COLO668 (cell line): ENCODE measurements around the gene ARHGEF12.

Source experiments
- DNase-seq: peaks from one replicate; lab custom pipeline; 2025; ENCODE audit not compliant: unreplicated experiment; lab: John Stamatoyannopoulos, UW

The ARHGEF12 gene

DNA sequence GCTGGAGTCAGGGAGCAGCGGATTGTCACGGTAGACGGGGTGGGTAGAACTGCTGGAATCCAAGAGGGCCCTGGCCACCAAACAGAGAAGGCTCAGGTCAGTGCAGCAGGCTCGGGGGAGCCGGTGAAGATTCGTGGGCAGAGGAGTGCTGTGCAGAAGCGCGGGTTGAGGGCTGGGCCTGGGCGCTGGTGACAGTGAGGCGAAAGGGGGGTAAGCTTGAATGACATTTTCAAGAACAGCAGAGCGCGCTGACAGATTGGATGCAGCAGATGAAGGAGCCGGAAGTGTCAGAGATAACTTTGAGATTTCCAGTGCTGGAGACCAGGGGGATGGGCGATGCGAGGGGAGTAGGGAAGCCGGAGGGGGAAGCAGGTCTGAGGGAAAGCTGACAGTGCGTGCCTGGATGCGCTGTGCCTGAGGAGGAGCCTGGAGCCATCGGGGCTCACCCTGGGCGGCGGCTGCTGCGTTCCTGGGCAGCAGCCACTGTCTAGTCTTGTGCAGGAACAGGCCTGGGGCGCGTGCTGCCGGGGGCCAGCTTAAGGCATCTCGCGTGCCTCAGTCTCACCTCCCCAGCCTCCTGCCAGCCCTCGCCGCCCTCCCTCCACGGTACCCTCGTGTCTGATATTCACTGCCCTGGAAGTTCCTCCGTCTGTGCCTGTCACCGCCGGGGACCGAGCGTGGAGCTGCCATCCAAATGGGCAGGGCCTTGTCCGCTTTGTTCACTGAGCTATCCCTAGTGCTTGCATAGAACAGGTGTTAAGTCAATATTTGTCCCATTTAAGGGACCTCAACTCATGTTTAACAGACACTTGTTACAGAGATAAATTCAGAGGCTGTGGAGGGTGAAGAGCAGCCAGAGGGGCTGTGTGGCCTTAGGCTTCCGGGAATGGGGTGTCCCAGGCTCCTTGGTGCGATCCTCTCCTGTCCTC is 180.5 kb downstream of the ARHGEF12 start:
- DNase-seq, result peak; percentile 45

DNA sequence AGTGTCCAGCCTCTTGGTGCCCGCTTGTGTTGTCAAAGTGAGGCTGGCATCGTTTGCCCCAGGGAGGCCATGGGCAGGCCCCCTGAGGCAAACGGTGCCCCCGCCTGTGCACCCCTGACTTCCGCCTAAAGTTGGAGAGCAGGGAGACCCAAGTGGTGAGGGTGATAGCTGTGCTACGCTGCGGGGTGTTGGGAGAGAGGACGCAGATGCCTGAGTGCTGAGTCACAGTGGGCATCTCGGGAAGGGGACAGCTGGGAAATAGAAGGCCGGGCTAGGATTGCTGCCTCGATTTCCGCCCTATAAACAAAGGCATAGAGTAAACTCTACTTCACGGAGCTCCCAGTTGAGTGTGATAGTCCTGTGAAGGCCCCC is 181.2 kb downstream of the ARHGEF12 start:
- peak; percentile 53 for DNase-seq

DNA sequence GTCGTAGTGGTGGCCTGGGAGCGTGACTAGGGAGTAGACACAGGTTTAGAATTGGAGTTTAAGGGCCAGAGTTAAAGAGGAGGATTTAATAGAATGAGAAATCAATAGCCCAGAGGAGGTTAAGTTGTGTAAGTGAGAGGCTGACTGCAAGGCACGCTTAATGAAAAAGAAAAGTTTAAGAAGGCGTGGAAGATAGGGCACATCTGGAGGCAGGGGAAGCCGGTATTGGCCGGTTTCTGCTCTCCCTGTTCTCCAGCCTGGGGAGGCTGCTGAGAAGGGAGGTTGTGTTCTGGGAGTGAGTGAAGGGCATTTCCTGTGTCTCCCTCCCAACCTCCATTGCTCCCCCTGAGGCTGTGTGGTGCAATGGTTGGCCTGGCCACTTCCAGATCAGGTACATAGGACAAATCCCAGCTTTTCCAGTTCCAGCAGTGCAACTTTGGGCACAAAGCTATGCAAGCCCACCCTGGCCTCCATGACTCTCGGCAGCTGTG is 181.6 kb downstream of the ARHGEF12 start:
- DNase-seq, result peak; percentile 7

DNA sequence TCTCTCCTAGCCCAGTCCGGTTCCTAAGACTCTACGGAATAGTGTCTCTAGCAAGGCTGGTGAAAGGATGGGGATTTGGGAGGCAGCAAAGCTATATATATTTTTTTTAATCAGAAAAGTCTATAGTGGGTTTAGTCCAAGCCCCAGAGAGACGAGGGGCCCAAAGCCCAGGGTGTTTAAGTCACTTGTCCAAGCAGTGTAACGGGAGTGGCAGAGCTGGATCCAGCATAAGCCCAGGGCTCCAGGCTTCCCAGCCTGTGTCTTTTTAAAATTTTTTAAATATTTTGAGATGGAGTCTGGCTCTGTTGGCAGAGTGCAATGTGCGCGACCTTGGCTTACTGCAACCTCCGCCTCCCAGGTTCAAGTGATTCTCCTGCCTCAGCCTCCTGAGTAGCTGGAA is 182.1 kb downstream of the ARHGEF12 start:
- no peak for DNase-seq

DNA sequence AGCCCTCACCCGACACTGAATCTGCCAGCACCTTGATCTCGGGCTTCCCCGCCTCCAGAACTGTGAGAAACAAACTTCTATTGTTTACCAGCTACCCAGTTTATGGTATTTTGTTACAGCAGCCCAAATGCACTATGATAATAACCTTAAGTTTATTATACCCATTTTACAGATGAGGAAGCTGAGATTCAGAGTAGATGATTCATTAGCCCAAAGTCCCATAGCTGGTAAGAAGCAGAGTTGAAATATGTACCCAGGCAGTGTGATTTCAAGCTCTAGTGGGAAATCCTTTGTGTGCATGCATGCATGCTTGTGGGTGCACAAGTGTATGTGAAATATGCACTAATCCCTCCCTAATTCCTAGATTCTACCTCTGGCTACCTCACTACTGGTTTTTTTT is 183.3 kb downstream of the ARHGEF12 start:
- no peak for DNase-seq

DNA sequence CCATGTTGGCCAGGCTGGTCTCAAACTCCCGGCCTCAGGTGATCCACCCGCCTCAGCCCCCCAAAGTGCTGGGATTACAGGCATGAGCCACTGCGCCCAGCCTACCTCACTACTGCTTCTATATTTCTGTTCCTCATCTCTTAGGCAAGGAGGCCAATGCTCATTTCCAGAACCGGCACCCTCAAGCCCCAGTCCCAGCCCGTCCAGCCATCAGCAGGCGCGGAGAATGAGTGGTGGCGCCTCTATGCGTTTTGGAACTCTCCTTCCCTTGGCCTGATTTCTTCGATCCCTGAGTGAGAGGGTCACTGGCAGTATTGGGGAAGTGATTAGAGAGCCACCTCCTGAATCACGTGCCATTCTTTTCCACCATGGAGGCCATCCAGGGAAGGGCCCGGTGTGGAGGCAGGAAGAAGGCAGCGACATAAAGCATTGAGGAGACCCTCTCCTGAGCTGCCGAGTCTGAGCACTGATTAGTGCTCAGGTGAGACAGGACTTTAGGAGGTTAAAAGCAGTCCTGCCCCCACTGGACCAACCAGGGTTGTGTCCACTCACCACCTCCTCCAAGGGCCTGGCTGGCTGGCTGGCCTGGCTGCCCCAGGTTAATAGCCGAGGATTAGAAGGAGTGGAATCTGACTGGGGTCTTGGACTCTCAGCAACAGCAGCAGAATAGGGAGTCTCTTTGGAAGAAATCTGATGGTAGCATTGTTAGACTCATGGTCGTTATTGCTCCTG is 184.0 kb downstream of the ARHGEF12 start:
- no peak for DNase-seq

DNA sequence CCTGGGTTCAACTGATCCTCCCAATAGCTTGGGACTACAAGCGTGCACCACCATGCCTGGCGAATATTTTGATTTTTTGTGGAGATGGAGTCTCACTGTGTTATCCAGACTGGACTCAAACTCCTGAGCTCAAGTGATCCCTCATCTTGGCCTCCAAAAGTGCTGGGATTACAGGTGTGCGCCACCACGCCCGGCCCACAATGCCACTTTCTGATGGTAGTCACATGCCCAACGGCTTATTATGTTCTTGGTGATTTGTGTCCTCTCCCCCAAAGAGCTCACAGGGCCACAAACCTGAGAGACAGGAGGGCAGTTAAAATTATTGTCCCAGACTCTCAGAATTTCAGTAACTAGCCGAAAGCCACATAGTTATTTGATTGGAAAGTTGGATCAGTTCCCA is 185.0 kb downstream of the ARHGEF12 start:
- DNase-seq, result no peak

DNA sequence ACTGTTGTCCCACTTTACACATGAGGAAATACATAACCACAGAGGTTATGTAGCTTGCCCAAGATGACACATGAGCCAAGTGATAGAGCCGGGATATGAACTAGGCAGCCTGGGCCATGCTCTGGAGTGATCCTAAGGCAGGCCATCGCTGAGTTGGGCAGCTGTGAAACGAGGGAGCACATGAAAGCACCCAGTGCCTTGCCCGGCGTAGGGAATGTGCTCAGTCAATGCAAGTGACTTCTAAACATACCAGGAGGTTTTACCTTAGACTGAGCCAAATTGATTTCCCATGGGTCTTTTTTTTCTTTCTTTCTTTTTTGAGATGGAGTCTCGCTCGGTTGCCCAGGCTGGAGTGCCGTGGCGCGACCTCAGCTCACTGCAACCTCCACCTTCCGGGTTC is 185.8 kb downstream of the ARHGEF12 start:
- DNase-seq, result no peak

DNA sequence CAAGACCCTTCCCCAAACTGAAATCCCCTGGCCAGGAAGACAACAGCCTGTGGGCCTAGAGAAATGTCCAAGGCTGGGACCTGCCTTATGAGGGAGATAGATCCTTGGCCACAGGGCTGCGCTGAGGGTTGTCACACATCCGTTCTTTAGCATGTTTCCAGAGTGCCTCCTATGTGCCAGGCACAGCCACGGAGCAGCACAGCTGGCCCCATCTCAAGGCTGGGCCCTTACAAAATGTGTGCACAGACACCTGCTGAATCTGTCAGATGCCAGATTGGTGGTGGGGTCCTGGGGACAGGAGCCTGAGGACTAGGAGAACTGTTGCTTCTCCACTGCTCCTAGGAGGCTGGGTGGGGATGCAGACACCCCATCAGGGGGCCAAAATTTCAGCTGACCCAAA is 186.5 kb downstream of the ARHGEF12 start:
- no peak for DNase-seq

DNA sequence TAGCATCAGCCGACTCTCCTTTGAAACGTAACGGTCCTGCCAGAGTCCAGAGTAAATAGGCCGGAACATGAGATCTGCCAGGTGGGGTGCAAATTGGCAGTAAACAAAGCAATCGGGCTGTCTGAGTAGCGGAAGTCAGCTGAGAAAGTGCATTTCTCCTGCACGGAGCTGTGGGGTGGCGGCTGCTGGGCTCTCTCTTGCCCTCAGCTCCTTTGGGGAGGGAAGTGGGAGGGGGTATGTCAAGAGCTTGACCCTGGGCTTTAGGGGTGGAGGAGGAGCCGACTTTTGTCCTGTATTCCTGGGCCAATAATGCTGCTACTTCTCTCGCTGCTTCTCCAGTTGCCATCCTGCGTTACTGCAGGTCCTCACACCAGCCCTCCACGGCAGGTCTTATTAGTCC is 187.0 kb downstream of the ARHGEF12 start:
- DNase-seq, result peak; percentile 25

DNA sequence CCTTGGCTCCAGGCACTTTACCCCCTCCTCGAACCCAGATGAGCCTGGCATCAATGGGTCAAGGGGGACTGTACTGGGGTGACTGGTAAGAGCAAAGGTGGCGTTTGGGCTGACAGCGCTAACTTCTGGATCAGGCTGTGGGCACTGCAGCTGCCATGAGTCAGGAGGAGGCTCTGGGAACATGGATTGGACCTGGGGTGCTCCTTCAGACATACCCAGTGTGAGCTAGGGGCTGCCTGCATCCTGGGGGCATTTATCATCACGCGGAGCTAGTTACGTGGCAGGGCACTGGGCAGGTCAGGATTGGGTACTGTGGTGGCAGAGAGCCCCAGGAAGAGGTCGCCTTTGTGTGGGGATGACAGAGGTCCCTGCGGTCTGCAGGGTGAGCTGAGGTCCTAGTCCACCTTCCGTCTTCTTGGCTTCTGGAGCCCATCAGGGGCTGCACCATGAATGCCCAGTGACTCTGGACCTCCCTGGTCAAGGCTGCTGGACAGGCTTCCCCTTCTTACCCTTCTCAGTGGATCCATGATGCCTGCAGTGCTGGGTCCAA is 188.4 kb downstream of the ARHGEF12 start:
- no peak for DNase-seq

DNA sequence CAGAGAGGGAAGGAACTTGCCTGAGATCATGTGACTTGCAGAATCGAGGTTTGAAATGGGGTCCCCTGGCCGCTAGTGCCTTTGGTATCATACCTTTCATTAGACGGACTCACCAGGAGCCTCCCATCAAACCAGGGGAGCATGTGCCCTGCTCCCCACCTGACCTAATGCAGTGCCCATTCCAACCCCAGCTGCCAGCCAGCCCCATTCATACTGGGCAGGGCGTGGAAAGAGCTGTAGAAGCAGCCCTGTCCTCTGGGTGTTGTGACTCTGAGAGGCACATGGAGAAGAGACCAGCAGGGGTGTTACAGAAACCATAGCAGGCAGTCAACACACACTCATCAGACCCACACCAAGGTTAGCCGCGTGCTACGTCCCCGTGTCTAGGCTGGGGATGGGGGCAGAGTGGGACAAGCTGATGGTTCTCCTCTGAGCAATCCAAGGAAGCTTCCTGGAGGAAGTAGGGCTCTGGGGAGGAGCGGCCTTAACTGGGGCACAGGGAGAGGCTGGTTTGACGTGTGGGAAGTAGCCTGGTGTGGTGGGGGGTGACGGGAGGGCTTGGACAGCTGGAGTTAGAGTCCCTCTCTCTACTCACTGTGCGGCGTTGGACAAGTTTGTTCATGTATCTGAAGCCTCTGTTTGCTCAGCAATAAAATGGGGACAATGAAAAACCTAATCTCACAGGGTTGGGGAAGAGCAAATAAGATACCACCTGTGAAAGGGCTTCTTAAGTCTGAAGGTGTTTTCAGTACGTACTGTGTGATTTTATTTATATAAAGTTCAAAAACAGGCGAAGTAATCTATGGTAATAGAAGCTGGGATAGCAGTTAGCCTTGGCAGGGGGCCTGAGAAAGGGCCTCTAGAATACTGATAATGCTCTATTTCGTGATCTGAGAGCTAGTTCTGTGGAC is 189.3 kb downstream of the ARHGEF12 start:
- DNase-seq, result peak; percentile 32

DNA sequence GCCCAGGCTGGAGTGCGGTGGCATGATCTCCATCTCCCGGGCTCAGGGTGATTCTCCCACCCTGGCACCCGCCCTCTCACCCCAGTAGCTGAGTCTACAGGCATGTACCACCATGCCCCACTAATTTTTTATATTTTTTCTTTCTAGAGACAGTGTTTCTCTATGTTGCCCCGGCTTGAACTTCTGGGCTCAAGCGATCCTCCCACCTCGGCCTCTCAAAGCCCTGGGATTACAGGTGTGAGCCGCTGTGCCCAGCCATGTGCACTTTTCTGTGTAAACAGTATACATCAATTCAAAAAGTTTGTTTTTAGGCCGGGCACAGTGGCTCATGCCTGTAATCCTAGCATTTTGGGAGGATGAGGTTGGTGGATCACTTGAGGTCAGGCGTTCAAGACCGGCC is 190.0 kb downstream of the ARHGEF12 start:
- DNase-seq, result no peak

DNA sequence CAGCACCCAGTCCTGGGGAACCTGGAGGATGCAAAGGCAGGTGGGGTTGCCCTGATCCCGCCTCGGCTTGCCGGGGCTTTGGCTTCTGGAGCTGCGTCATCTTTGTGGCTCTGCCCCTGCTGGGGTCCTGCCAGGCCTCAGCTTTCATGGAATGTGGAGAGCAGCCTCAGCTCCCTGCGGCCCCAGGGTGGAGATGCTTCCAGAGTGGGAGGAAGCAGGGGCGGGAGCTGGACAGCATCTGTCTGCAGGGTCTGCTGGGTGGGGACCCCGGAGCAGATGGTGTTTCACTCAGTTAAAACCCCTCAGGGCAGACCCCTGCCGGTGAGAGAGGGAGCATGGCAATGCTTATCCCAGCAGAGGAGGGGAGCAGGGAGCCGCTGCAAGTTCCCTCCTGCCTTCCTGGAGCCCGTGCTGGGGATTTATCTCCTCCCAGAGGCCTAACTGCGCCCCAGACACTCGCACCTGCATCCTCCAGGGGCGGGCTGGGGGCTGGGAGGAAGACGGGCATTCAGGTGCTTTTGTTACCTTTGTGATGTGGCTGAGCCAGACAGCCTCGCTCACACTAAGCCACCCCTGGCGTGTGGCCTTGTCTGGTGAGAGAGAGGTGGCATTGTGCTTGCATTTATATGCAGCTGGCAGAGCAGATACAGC is 191.0 kb downstream of the ARHGEF12 start:
- DNase-seq, result peak; percentile 44

DNA sequence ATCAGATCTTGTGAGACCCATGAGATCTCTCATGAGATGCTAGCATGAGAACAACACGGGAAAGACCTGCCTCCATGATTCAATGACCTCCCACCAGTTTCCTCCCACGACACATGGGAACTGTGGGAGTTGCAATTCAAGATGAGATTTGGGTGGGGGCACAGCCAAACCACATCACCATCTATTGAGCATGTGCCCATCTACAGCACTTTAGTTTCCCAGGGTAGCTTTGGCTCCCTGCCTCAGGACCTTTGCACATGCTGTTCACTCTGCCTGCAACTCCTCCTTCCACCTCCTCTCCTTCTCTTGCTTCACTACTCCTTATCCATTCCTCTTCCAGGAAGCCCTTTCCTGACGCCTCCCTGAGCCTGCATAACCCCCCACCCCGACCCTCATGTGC is 192.5 kb downstream of the ARHGEF12 start:
- DNase-seq, result no peak

DNA sequence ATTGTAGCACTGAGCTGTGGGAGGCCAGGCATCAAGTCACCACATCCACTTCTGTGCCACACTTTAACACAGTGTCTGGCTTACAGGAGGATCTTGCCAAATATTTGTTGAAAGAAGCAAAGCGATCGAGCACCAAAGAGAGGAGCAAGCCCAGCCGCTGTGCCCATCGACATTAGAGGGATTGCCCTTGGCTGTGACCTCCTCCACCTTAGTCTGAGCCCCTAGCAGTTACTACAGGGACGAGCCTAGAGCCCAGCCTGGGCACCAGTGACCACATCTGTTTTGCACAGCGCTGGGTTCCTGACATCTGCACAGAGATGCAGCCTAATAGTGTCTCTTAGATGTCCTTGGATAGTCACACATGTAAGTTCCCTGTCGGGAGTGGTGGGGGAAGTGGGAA is 193.0 kb downstream of the ARHGEF12 start:
- DNase-seq, result no peak

DNA sequence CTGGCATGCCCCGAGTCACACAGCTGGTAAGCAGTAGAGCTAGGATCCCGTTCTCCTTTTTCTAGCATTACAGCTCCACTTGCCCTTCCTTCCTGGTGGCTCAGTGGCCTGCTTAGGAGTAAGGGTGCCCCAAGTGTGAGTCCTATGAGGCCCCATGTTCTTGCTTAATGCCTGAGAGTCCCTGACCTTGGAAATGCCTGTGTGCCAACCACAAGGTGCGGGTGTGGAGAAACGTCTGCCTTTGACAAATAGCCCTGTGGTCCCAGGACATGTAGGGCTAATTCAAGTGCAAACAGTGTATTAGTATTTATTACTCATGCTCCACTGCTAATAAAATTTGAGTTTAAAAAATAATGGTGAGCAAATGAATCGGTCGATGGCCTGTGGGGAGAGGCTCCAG is 193.7 kb downstream of the ARHGEF12 start:
- no peak for DNase-seq

DNA sequence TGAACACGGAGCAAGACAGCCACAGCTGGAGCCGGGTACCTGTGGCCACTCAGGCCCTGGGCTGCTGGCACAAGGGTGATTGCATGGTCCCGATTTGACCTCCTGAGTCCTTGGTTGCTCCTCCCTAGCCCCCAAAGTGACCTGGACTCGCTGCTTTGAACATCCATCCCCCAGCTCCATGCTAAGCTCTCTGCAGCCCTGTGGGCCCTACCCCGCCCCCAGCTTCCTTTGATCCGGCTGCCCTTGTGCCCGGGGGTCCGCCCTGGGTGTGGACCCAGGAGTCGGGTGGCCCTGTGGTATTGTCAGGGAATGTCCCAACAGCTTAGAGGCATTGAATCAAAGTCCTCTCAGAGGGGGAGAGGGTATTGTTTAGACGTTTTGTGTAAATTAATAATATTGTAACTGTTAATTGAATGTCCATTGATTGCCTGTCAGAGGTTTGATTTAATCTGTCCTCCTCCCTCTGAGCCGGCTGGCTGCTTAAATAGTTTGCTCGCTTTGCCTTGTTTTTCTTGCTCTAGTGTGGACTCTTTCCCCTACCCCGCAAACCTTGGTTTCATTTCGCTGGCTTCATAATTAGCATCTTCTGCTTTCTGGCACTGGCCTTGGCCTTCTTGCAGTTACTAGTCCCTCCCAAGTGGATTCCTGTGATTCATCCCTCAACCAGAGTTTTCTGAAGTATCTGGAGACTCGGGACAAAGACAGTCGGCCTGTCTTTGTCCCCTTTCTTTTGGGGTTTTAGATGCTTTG is 196.0 kb downstream of the ARHGEF12 start:
- no peak for DNase-seq

DNA sequence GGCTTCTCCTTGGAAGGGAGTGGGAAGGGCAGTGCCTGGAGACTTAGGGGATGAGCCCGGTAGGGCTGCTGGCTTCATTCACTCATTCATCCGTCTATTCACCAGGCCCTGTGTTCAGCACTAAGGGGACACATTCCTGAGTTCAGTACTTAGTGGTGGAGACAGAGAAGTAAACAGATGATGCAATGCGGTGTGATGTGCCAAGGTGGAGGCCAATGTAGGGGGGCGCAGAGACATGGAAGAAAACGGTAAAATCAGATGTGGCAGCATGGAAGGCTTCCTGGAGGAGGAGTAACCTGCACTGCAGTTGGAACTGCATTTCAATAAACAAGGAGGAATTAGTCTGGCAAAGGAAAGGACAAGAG is 196.6 kb downstream of the ARHGEF12 start:
- no peak for DNase-seq
